ENCODE data around the gene CRTAC1. TPM values are rescaled to one million over a fixed set of nuclear protein-coding genes. Genes with fewer than 3 reads are reported as not detected.

Gene CRTAC1
- total RNA-seq, 1 donor from 2014 or later: 0.66 TPM

GRCh38 chr10:97960269-97961056 is 70.0 kb downstream of the CRTAC1 start:
- Histone ChIP-seq H3K36me3 (ENCODE audit: insufficient read depth, low read length) (no peaks in the 10 kb centered on the region), H2AFZ (ENCODE audit: low read depth, low read length) (no peak overlapping the region), H3K4me3 (ENCODE audit: insufficient read depth, low read depth, low read length) (no peak overlapping the region), H3K27ac (ENCODE audit: low read depth, low read length) (no peak overlapping the region), H3K9me3 (ENCODE audit: insufficient read depth, low read depth, low read length) (no peaks in the 10 kb centered on the region), H3K9ac (ENCODE audit: low read length) (no peak overlapping the region), H3K4me2 (ENCODE audit: low read length) (no peak overlapping the region), H3K79me2 (ENCODE audit: insufficient read depth, low read length) (no peaks in the 10 kb centered on the region), H3K4me1 (ENCODE audit: insufficient read depth, low read length) (no peaks in the 10 kb centered on the region), H3K27me3 (ENCODE audit: insufficient read depth, low read length) (peaks cover 2% of the 10 kb centered on the region), H4K20me1 (ENCODE audit: insufficient read depth, low read length) (no peaks in the 10 kb centered on the region)
- H3K36me3 Mint-ChIP-seq (ENCODE audit: low read depth, unreplicated experiment): no peaks in the 10 kb centered on the region
- H3K4me1 Mint-ChIP-seq (ENCODE audit: low read depth, unreplicated experiment): no peaks in the 10 kb centered on the region
- H3K9me3 Mint-ChIP-seq (ENCODE audit: unreplicated experiment): no peaks in the 10 kb centered on the region
- no peak for TF ChIP-seq CTCF (IDR thresholded peaks at IDR 0.05; ENCODE audit: insufficient read depth, low read depth, low read length)
- TF ChIP-seq EZH2 (IDR thresholded peaks at IDR 0.05; ENCODE audit: insufficient read depth, low read length): no peak
- H3K4me3 Mint-ChIP-seq (ENCODE audit: unreplicated experiment): no peak overlapping the region
- no peak overlapping the region for H3K27ac Mint-ChIP-seq (ENCODE audit: unreplicated experiment)
- H3K27me3 Mint-ChIP-seq (ENCODE audit: low read depth, unreplicated experiment): peaks cover 77% of the 10 kb centered on the region
- no peak for FAIRE-seq
- no peak for DNase-seq (ENCODE audit: low read depth)

GRCh38 chr10:97949462-97949861 is 81.0 kb downstream of the CRTAC1 start:
- Histone ChIP-seq H4K20me1 (ENCODE audit: insufficient read depth, low read length) (no peaks in the 10 kb centered on the region), H2AFZ (ENCODE audit: low read depth, low read length) (no peak overlapping the region), H3K4me1 (ENCODE audit: insufficient read depth, low read length) (no peaks in the 10 kb centered on the region), H3K36me3 (ENCODE audit: insufficient read depth, low read length) (no peaks in the 10 kb centered on the region), H3K9me3 (ENCODE audit: insufficient read depth, low read depth, low read length) (no peaks in the 10 kb centered on the region), H3K79me2 (ENCODE audit: insufficient read depth, low read length) (no peaks in the 10 kb centered on the region), H3K9ac (ENCODE audit: low read length) (no peak overlapping the region), H3K4me3 (ENCODE audit: insufficient read depth, low read depth, low read length) (no peak overlapping the region), H3K27ac (ENCODE audit: low read depth, low read length) (no peak overlapping the region), H3K27me3 (ENCODE audit: insufficient read depth, low read length) (no peaks in the 10 kb centered on the region), H3K4me2 (ENCODE audit: low read length) (no peak overlapping the region)
- FAIRE-seq (no peak), DNase-seq (ENCODE audit: low read depth) (no peak)
- Mint-ChIP-seq H3K4me3 (ENCODE audit: unreplicated experiment) (no peak overlapping the region), H3K27ac (ENCODE audit: unreplicated experiment) (no peak overlapping the region), H3K27me3 (ENCODE audit: low read depth, unreplicated experiment) (peaks cover 55% of the 10 kb centered on the region), H3K9me3 (ENCODE audit: unreplicated experiment) (peaks cover 10% of the 10 kb centered on the region), H3K36me3 (ENCODE audit: low read depth, unreplicated experiment) (no peaks in the 10 kb centered on the region), H3K4me1 (ENCODE audit: low read depth, unreplicated experiment) (no peaks in the 10 kb centered on the region)
- TF ChIP-seq CTCF (IDR thresholded peaks at IDR 0.05; ENCODE audit: insufficient read depth, low read depth, low read length) (no peak), EZH2 (IDR thresholded peaks at IDR 0.05; ENCODE audit: insufficient read depth, low read length) (no peak)

GRCh38 chr10:97948822-97949221 is 81.6 kb downstream of the CRTAC1 start:
- no peak overlapping the region for H3K4me2 ChIP-seq (ENCODE audit: low read length)
- TF ChIP-seq CTCF (IDR thresholded peaks at IDR 0.05; ENCODE audit: insufficient read depth, low read depth, low read length) (no peak), EZH2 (IDR thresholded peaks at IDR 0.05; ENCODE audit: insufficient read depth, low read length) (no peak)
- H2AFZ ChIP-seq (ENCODE audit: low read depth, low read length): no peak overlapping the region
- Mint-ChIP-seq H3K4me3 (ENCODE audit: unreplicated experiment) (no peak overlapping the region), H3K27me3 (ENCODE audit: low read depth, unreplicated experiment) (peaks cover 49% of the 10 kb centered on the region), H3K36me3 (ENCODE audit: low read depth, unreplicated experiment) (no peaks in the 10 kb centered on the region), H3K4me1 (ENCODE audit: low read depth, unreplicated experiment) (no peaks in the 10 kb centered on the region), H3K27ac (ENCODE audit: unreplicated experiment) (no peak overlapping the region), H3K9me3 (ENCODE audit: unreplicated experiment) (peaks cover 10% of the 10 kb centered on the region)
- H3K4me3 ChIP-seq (ENCODE audit: insufficient read depth, low read depth, low read length): no peak overlapping the region
- no peaks in the 10 kb centered on the region for H3K9me3 ChIP-seq (ENCODE audit: insufficient read depth, low read depth, low read length)
- no peaks in the 10 kb centered on the region for H3K4me1 ChIP-seq (ENCODE audit: insufficient read depth, low read length)
- FAIRE-seq (no peak), DNase-seq (ENCODE audit: low read depth) (no peak)
- no peaks in the 10 kb centered on the region for H3K79me2 ChIP-seq (ENCODE audit: insufficient read depth, low read length)
- H3K9ac ChIP-seq (ENCODE audit: low read length): no peak overlapping the region
- H3K36me3 ChIP-seq (ENCODE audit: insufficient read depth, low read length): no peaks in the 10 kb centered on the region
- no peaks in the 10 kb centered on the region for H3K27me3 ChIP-seq (ENCODE audit: insufficient read depth, low read length)
- H3K27ac ChIP-seq (ENCODE audit: low read depth, low read length): no peak overlapping the region
- H4K20me1 ChIP-seq (ENCODE audit: insufficient read depth, low read length): no peaks in the 10 kb centered on the region

Measured in astrocyte (in vitro differentiated cells and primary cell).